SK-N-SH treated with all-trans-retinoic acid at 6 μM for 48 hours (cell line): Measurements from ENCODE around the gene RAPGEF4.

Experiments
- ATAC-seq: fragments of 200-7000 bp; cut with Tn5 transposase; 3 replicates; pipeline ENCODE4 v1.9.1; 2020; ENCODE audit warnings: mild to moderate bottlenecking, moderate library complexity
- ARNTL ChIP-seq: fragments of 450-650 bp; formaldehyde crosslinking; IDR thresholded peaks from 2 replicates; pipeline ENCODE4 v1.5.0; 2020; ENCODE audit warnings: low read depth, mild to moderate bottlenecking, moderate library complexity, borderline replicate concordance
- BACH2 ChIP-seq: fragments of 250-450 bp; sonication (Bioruptor Pico); IDR thresholded peaks from 2 replicates; pipeline ENCODE4 v1.9.0; 2021; ENCODE audit warnings: mild to moderate bottlenecking, borderline replicate concordance
- CSRNP3 ChIP-seq: fragments of 250-450 bp; sonication (Bioruptor Pico); IDR thresholded peaks from 2 replicates; pipeline ENCODE4 v1.5.1; 2021; ENCODE audit warnings: mild to moderate bottlenecking, moderate library complexity
- ESRRG ChIP-seq: fragments of 250-450 bp; sonication (Bioruptor Pico); IDR thresholded peaks from 2 replicates; pipeline ENCODE4 v1.6.1; 2021; ENCODE audit warnings: mild to moderate bottlenecking
- GLIS3 ChIP-seq: fragments of 250-450 bp; sonication (Bioruptor Pico); IDR thresholded peaks from 2 replicates; pipeline ENCODE4 v1.5.0; 2020; ENCODE audit warnings: mild to moderate bottlenecking, moderate library complexity
- ISL1 ChIP-seq: fragments of 250-450 bp; sonication (Bioruptor Pico); IDR thresholded peaks from 2 replicates; pipeline ENCODE4 v2.1.2; 2022; ENCODE audit warnings: mild to moderate bottlenecking, moderate library complexity
- OSR1 ChIP-seq: fragments of 250-450 bp; sonication (Bioruptor Pico); IDR thresholded peaks from 2 replicates; pipeline ENCODE4 v1.8.0; 2022; ENCODE audit warnings: moderate library complexity, mild to moderate bottlenecking, inconsistent platforms
- PPARA ChIP-seq: fragments of 250-450 bp; sonication (Bioruptor Pico); IDR thresholded peaks from 2 replicates; pipeline ENCODE4 v1.5.0; 2020; ENCODE audit warnings: mild to moderate bottlenecking, borderline replicate concordance
- RARB ChIP-seq: fragments of 250-450 bp; sonication (Bioruptor Pico); IDR thresholded peaks from 2 replicates; pipeline ENCODE4 v1.8.0; 2021; ENCODE audit warnings: mild to moderate bottlenecking, moderate library complexity
- SNAI2 ChIP-seq: fragments of 250-450 bp; sonication (Bioruptor Pico); IDR thresholded peaks from 2 replicates; pipeline ENCODE4 v1.5.0; 2020; ENCODE audit warnings: mild to moderate bottlenecking, moderate library complexity
- TCF4 ChIP-seq: fragments of 250-450 bp; sonication (Bioruptor Pico); IDR thresholded peaks from 2 replicates; pipeline ENCODE4 v1.8.0; 2021; ENCODE audit warnings: mild to moderate bottlenecking, moderate library complexity, borderline replicate concordance
- TOX ChIP-seq: fragments of 250-450 bp; sonication (Bioruptor Pico); IDR thresholded peaks from 2 replicates; pipeline ENCODE4 v1.8.0; 2021; ENCODE audit warnings: mild to moderate bottlenecking, moderate library complexity, borderline replicate concordance
- ZC3H10 ChIP-seq: fragments of 250-450 bp; sonication (Bioruptor Pico); IDR thresholded peaks from 2 replicates; pipeline ENCODE4 v1.5.1; 2021; ENCODE audit warnings: mild to moderate bottlenecking, moderate library complexity
- ZFP3 ChIP-seq: fragments of 250-450 bp; sonication (Bioruptor Pico); IDR thresholded peaks from 2 replicates; pipeline ENCODE4 v1.5.0; 2020; ENCODE audit warnings: mild to moderate bottlenecking, moderate library complexity
- ZNF70 ChIP-seq: fragments of 450-650 bp; formaldehyde crosslinking; IDR thresholded peaks from 2 replicates; pipeline ENCODE4 v1.5.0; 2020; ENCODE audit warnings: mild to moderate bottlenecking, moderate library complexity
- ZNF8 ChIP-seq: fragments of 450-650 bp; formaldehyde crosslinking; IDR thresholded peaks from 2 replicates; pipeline ENCODE4 v1.5.0; 2020; ENCODE audit warnings: mild to moderate bottlenecking, moderate library complexity
- TF ChIP-seq, protein P1 (sequence below): fragments of 250-450 bp; sonication (Bioruptor Pico); IDR thresholded peaks from 2 replicates; pipeline ENCODE4 v1.8.0; 2021; ENCODE audit warnings: low read depth, mild to moderate bottlenecking, moderate library complexity, borderline replicate concordance
- TF ChIP-seq, protein P2 (sequence below): fragments of 250-450 bp; sonication (Bioruptor Pico); IDR thresholded peaks from 2 replicates; pipeline ENCODE4 v1.5.0; 2020; ENCODE audit warnings: mild to moderate bottlenecking, moderate library complexity
- TF ChIP-seq, protein P3 (sequence below): fragments of 250-450 bp; sonication (Bioruptor Pico); IDR thresholded peaks from 2 replicates; pipeline ENCODE4 v1.8.0; 2020; ENCODE audit warnings: mild to moderate bottlenecking, moderate library complexity, borderline replicate concordance
- TF ChIP-seq, protein P4 (sequence below): fragments of 250-450 bp; sonication (Bioruptor Pico); IDR thresholded peaks from 2 replicates; pipeline ENCODE4 v1.5.1; 2020; ENCODE audit warnings: low read depth, mild to moderate bottlenecking, moderate library complexity

Gene RAPGEF4

GRCh38 chr2:172998547-172999272 is 263.1 kb downstream of the RAPGEF4 start:
- ATAC-seq, result no peak

GRCh38 chr2:172999641-173000386 is 264.2 kb downstream of the RAPGEF4 start:
- TF ChIP-seq, protein P1, sequence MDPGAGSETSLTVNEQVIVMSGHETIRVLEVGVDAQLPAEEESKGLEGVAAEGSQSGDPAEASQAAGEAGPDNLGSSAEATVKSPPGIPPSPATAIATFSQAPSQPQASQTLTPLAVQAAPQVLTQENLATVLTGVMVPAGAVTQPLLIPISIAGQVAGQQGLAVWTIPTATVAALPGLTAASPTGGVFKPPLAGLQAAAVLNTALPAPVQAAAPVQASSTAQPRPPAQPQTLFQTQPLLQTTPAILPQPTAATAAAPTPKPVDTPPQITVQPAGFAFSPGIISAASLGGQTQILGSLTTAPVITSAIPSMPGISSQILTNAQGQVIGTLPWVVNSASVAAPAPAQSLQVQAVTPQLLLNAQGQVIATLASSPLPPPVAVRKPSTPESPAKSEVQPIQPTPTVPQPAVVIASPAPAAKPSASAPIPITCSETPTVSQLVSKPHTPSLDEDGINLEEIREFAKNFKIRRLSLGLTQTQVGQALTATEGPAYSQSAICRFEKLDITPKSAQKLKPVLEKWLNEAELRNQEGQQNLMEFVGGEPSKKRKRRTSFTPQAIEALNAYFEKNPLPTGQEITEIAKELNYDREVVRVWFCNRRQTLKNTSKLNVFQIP, result no peak
- TF ChIP-seq GLIS3 (CRISPR knock-in tag) (no peak), ZC3H10 (CRISPR knock-in tag) (no peak), BACH2 (CRISPR knock-in tag) (no peak), SNAI2 (CRISPR knock-in tag) (no peak), CSRNP3 (CRISPR knock-in tag) (no peak), PPARA (CRISPR knock-in tag) (no peak), ZFP3 (no peak), RARB (CRISPR knock-in tag) (no peak), TOX (CRISPR knock-in tag) (no peak), OSR1 (no peak), ZNF8 (no peak), ESRRG (CRISPR knock-in tag) (no peak), ARNTL (no peak), ZNF70 (CRISPR knock-in tag) (no peak), ISL1 (CRISPR knock-in tag) (no peak), TCF4 (CRISPR knock-in tag) (no peak)
- TF ChIP-seq, protein P2, sequence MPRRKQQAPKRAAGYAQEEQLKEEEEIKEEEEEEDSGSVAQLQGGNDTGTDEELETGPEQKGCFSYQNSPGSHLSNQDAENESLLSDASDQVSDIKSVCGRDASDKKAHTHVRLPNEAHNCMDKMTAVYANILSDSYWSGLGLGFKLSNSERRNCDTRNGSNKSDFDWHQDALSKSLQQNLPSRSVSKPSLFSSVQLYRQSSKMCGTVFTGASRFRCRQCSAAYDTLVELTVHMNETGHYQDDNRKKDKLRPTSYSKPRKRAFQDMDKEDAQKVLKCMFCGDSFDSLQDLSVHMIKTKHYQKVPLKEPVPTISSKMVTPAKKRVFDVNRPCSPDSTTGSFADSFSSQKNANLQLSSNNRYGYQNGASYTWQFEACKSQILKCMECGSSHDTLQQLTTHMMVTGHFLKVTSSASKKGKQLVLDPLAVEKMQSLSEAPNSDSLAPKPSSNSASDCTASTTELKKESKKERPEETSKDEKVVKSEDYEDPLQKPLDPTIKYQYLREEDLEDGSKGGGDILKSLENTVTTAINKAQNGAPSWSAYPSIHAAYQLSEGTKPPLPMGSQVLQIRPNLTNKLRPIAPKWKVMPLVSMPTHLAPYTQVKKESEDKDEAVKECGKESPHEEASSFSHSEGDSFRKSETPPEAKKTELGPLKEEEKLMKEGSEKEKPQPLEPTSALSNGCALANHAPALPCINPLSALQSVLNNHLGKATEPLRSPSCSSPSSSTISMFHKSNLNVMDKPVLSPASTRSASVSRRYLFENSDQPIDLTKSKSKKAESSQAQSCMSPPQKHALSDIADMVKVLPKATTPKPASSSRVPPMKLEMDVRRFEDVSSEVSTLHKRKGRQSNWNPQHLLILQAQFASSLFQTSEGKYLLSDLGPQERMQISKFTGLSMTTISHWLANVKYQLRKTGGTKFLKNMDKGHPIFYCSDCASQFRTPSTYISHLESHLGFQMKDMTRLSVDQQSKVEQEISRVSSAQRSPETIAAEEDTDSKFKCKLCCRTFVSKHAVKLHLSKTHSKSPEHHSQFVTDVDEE (CRISPR knock-in tag), result no peak
- TF ChIP-seq, protein P3, sequence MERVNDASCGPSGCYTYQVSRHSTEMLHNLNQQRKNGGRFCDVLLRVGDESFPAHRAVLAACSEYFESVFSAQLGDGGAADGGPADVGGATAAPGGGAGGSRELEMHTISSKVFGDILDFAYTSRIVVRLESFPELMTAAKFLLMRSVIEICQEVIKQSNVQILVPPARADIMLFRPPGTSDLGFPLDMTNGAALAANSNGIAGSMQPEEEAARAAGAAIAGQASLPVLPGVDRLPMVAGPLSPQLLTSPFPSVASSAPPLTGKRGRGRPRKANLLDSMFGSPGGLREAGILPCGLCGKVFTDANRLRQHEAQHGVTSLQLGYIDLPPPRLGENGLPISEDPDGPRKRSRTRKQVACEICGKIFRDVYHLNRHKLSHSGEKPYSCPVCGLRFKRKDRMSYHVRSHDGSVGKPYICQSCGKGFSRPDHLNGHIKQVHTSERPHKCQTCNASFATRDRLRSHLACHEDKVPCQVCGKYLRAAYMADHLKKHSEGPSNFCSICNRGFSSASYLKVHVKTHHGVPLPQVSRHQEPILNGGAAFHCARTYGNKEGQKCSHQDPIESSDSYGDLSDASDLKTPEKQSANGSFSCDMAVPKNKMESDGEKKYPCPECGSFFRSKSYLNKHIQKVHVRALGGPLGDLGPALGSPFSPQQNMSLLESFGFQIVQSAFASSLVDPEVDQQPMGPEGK (CRISPR knock-in tag), result no peak
- TF ChIP-seq, protein P4, sequence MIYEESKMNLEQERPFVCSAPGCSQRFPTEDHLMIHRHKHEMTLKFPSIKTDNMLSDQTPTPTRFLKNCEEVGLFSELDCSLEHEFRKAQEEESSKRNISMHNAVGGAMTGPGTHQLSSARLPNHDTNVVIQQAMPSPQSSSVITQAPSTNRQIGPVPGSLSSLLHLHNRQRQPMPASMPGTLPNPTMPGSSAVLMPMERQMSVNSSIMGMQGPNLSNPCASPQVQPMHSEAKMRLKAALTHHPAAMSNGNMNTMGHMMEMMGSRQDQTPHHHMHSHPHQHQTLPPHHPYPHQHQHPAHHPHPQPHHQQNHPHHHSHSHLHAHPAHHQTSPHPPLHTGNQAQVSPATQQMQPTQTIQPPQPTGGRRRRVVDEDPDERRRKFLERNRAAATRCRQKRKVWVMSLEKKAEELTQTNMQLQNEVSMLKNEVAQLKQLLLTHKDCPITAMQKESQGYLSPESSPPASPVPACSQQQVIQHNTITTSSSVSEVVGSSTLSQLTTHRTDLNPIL (CRISPR knock-in tag), result no peak

More at GRCh38 chr2:172998547-172999272, 263.1 kb downstream of the RAPGEF4 start:
- TF ChIP-seq GLIS3 (CRISPR knock-in tag) (no peak), PPARA (CRISPR knock-in tag) (no peak)
- TF ChIP-seq, protein P1, result no peak
- TF ChIP-seq, protein P4 (CRISPR knock-in tag), result no peak

More at GRCh38 chr2:172999641-173000386, 264.2 kb downstream of the RAPGEF4 start:
- no peak for ATAC-seq
